HG02938 (cell line): ENCODE measurements around the gene NME1.

Experiments
- ATAC-seq: cut with Tn5 transposase; IDR thresholded peaks from one replicate; pipeline ENCODE4 v1.9.1; 2021; ENCODE audit warnings: mild to moderate bottlenecking, moderate library complexity; ENCODE audit not compliant: unreplicated experiment

Gene NME1

GRCh38 chr17:51189162-51189561 is 35.8 kb downstream of the NME1 start:
- no peak for ATAC-seq

DNA sequence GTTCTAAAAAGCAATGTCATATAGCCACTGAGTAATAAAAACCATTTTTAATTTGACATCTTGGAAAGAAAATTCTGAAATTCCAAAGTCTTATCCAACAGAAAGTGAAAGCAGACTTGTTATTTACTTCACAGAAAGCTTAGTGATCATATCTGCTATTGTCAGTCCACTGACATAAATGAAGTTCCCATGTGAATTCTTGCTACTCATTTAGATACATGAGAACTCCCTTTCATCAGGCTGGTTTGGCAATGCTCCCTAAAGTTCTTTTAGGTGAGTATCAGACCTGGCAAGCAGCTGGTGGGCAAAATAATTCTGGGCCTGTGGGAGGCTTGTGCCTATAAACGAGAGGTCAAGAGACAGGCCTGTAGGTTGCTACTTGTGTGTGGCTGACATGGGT is 36.3 kb downstream of the NME1 start:
- ATAC-seq = no peak

DNA sequence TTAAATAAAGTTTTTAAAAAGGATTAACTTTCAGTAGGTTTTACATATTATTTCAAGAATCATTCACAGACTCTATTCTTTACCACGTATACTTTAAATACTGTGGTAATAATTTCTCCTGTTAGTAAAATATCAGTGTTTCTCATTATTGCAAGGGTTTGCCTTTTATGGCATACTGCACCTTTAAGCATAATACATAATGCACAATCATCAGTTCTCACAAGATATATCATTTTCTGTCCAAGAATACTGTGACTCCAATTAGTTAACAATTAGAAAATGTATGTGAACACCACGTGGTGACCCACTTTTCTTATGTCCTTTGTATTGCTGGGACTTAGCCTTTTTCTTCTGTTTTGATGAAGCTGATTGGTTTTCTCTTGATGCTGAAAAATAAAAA is 38.5 kb downstream of the NME1 start:
- no peak for ATAC-seq

DNA sequence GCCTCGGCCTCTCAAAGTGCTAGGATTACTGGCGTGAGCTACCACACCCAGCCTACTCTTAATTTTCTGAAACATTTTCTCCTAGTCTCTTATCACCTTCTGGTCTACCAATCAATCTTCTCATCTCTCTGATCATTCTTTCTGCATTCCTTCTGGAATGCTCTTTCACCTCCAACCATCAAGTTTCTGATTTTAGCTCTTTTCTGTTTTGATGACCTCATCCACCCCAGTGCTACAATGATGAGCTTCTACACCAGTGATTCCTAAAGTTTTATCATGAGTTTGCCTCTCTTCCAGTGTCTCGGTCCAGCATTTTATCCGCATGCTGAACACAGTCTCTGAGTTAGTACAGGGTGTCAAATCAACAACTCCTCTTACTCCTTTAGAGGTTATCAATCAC is 44.4 kb downstream of the NME1 start:
- no peak for ATAC-seq

GRCh38 chr17:51200295-51200694 is 46.9 kb downstream of the NME1 start:
- no peak for ATAC-seq

GRCh38 chr17:51200846-51201245 is 47.5 kb downstream of the NME1 start:
- ATAC-seq = no peak

DNA sequence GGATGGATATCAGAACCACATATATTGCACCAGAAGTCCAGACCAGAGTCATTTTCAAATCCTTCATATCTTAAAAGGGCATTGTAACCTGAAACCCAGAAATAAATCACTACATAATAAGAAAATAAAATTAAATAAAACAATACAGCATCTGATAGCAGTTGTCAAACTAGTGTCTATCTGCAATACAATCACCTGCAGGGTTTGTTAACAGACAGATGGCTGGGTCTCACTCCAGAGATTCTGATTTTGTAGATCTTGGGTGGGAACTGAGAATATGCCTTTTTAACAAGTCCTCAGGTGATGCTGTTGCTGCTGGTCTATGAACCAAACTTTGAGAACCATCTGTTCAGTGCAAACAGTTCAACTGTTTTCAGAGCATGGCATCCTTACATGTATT is 50.5 kb downstream of the NME1 start:
- ATAC-seq = no peak
